Non-pigmented ciliary epithelial cell (primary cell): ENCODE results near the gene GPSM1.

Source experiments
- DNase-seq: peaks from one replicate; pipeline ENCODE4 v3.0.0-alpha.2; 2010; ENCODE audit warnings: low read depth

Gene GPSM1

DNA sequence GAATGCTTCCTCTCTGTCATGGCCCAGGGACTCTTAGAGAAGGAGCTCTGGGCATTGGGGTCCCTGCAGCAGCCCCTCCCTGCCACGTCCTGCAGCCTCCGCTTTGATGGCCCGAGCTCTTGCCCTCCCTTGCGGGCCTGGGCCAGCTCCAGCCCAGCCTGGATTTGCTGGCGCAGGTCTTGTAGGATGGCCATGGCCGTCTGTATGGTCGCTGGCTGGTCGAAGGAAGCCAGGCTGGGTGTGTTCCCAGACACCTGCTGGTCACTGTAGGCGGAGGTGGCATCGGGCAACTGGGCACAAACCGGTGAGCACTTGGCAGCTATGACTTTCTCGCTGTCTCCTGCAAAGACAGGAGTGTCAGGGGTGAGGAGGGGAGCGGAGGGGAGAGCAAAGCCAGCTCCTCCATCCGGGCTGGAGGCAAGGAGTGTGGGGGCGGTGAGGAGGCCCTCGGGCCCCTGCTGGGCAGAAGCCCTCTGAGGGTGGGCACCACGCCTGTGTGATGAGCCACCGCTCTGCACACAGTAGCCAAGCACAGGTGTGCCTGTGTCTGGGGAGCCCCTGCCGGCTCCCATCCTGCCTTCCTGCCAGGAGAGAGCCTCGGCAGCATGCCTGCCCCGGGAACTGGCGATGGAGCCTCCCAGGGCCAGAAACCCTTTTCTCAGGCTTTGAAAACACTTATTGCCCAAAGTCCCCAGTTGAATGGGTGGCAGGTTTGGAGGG is 35.9 kb upstream of the GPSM1 start:
- no peak for DNase-seq

DNA sequence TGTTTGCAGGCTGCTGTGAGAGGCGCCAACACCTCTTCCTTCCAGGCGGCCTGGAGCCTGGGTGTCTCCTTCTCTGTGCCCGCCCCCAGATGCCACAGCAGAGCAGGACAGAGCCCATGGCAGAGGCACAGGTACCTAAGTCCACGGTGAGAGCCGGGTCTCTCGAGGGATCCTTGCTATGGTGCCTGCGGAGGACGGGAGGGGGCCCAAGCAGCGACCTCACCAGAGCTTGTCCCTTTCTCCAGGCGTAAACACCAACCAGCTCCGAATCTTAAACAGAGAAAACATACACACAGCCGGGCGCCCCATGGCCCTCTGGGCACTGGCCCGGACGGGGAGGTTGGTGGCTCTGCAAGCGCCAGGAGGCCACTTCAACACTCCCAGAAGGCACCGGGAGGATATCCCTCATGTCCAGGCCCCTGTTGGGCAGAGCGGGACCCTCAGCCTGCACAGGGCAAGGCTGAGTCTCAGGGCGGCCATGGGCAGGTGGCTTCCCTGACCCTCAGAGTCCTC is 35.3 kb upstream of the GPSM1 start:
- no peak for DNase-seq

DNA sequence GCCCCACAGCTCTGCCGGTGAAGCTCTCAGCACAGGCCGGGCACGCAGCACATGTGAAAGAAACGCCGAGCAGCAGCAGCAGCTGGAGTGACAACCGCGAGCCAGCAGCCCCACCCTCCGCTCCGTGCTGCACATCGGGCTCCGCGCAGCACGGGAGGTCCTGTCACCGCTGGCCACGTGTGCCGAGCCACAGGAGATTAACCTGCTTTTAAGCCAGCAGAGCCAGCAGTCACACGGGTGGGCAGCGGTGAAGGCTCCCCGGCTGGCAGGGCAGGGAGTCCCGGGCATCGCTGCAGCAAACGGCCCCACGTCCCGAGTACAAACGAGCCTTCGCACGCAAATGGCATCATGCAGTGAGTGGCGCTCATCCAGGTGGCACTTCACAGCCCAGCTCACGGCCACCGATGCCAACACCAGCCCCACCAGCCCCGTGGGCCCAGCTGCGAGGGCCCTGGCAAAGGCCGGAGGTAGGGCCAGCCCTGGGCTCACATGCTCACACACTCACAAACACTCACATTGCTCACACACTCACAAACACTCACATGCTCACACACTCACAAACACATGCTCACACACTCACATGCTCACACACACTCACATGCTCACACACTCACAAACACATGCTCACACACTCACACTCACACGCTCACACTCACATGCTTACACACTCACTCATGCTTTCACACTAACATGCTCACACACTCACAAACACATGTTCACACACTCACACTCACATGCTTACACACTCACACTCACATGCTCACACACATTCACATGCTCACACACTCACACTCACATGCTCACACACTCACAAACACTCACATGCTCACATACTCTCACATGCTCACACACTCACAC is 34.5 kb upstream of the GPSM1 start:
- no peak for DNase-seq

DNA sequence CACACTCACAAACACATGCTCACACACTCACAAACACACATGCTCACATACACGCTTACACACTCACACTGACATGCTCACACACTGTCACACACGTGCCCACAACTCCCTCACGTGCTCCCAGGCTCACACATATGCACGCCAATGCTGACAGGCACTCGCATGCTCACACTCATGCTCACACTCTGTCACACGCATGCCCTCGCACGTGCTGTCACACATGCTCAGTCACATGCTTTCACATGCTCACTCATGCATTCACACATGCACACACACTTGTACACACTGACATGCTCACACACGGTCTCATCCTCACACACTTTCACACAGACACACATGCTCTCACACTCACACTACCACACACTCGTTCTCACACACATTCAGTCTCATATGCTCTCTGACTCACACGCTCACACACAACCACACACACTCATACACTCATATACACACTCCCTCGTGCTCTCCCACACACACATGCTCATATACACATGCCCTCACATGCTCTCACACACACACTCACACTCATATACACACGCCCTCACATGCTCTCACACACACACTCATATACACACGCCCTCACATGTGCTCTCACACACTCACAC is 33.8 kb upstream of the GPSM1 start:
- no peak for DNase-seq

DNA sequence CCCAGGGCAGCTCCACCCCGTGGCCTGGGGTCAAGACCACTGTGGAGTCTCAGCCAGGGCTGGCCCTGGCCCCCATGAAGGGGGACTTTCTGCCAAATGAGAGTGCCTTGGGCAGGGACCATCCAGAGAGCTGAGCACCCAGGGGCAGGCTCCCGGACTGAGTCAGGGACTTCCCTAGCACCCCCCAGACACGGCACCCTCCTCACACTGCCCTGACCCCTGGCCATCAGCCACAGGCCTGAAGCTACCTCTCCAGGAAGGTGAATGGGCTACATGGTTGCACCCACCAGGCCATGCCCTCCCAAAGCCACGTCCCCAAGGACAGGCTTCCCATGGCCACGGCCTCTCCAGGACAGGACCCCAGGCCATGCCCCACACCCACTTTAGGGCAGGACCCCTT is 32.9 kb upstream of the GPSM1 start:
- DNase-seq, result no peak

DNA sequence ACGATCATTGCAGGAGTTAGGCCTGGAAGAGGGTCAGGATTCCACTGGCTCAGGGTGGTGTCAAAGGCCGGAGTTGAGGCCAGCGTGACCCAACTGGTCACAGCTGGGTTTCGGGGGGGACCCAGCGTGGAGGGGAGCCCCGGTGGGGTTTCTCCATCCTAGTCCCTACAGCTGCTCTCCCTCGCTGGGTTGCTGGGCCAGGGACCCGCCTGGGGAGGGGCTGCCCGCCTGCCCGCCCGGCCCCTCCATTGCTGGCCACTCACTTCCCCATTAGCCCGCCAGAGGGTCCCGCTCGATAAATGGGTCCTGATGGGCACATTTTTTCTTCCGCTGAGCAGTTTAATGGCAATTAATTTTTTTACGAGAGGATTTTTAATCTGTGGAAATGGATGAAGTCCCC is 32.3 kb upstream of the GPSM1 start:
- DNase-seq, result no peak

DNA sequence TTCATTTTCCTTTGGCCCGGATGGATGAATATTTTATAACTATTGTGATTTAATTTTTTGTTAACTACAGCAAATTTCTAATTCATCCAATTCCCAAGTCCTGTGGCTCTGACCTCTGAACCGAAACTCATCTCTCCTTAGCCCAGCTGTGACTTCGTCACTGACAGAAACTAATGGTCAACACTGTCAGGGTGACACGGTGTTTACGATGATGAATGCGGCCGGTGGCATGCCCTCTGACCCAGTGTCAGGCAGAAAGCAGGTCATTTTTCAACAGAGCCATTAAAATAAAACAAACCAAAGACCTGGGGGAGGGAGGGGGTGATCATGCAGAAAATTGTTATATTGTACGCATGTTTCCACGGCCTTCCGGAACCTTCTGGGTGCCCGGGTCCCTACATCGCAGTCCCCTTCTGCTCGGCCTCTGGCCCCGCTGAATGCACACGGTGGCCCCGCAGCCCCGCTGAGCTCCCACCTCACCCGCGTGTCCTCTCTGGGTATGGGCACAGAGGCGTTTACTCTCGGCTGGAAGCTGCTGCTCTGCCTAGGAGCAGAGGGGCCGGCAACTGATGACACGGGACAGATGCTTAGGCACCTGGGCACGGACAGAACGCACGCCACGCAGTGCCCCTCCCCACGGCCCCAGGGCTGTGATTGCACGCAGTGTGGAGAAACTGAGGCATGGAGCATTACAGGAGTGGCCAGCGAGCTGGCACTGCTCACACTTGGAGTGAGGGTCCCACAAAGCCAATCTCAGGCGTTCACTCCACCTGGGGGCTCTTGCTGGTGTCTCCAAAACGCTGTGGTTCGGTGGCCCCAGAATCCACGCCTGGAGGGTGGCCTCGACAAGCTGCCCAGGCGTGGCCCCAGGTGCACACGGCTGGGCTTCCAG is 31.6 kb upstream of the GPSM1 start:
- DNase-seq, result no peak

DNA sequence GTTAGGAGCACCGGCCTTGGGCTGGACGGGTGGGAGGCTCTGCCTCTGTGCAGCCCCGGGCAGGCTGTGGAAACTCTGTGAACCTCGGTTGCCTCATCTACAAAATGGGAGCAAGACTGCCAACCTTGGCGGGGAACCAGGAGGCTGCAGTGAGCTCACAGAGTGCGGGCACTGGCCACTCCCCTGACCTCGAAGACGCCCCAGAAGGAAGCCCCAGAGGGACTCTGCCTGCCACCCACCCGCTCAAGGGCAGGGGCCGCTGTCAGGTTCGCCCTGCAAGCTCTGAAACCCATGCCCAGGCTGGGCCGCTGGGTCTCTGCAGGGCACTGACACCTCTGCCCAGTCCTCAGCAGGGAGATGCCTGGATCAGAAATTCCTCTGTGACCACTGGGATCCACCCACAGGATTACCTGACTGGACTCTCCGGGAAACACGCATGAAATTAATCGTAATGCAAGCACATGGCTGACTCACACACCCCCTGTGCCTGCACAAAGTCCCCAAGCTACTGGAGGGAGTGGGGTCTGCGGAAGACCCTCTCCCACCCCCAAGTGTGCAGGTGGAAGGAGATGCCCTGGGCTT is 30.8 kb upstream of the GPSM1 start:
- DNase-seq, result no peak

DNA sequence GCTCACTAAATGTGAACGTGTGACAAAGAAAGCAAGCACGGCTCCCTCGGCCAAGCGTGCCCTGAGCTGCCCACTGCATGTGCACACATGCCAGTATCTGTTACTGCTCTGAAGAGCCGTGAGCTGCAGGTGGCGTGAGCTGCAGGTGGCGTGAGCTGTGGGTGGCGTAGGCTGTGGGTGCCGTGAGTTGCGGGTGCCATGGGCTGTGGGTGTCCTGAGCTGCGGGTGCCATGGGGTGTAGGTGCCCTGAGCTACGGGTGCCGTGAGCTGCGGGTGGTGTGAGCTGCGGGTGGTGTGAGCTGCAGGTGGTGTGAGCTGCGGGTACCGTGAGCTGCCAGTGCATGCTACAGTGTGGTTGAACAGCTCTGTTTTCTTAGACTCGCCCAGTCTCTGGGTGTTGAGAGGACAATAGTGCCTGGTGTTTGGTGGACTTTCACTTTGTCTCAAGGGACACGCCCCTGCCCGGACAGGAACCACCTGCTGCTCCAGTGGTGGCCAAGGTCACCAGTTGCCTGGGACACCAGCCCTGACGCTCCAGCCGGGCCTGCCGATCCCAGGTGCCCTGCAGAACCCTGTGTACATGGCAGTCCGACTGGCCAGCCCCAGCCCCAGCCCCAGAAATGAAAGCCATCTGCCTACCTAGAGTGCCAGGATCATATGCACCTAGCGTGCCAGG is 30.2 kb upstream of the GPSM1 start:
- DNase-seq, result no peak

DNA sequence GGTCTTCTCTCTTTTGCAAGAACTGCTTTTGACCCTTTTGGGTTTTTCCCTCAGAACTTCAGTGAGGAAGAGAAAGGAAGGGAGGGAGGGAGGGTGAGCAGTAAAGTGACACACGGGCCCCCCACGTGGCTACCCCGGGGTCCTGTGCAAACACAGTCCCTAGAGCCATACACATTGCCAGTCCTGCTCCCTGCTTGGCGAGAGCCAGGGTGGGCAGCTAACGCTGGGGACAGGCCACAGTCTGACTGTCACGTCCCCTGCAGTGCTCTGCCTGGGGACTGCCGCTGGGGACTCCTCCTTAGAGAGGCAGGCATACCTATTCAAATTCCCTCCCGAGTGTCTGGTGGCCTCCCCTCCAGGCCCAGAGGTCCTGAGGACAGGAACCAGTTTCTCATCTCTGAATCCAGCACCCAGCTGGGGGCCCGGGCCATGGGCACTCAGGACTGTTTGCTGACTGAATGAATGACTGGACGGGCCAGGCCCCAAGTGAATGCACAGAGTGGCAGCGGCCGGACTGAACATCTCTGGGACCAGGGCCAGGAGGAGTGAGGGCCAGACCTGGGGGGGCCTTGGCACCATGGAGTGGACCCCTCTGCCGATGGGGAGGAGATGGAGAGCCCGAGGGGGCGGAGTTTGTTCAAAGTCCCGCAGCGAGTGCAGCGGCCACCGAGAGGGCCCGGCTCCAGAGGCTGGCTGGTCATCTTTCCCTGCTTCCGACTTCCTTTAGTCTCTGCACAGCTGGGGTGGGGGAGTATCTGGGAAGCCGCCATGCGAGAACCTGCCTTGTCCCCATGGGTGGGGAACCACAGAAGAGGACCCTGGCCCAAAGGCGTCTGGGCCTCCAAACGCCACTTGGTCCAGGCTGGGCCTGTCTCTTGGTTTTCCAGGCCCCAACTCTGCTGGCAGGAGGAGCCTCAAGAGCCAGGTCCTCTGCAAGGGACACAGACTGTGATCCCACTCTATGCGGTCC is 29.3 kb upstream of the GPSM1 start:
- no peak for DNase-seq

DNA sequence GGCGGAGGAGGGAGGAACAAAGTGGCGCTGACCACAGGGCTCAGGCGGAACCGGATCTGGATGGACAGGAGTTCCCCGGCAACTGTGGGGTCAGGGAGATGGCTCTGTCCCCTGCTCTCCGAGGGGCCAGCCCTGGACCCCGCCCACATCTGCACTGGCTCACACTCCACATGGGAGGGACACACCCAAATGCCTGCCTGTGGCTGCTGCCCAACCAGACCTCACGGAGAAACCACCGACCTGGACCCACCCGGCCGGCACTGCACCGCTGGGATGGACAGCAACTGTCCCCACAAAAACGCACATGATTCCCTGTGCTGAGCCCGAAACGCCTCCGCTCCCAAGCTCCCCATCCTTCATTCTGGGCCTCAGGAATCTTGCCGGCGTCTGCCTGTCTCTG is 28.2 kb upstream of the GPSM1 start:
- DNase-seq, result no peak

DNA sequence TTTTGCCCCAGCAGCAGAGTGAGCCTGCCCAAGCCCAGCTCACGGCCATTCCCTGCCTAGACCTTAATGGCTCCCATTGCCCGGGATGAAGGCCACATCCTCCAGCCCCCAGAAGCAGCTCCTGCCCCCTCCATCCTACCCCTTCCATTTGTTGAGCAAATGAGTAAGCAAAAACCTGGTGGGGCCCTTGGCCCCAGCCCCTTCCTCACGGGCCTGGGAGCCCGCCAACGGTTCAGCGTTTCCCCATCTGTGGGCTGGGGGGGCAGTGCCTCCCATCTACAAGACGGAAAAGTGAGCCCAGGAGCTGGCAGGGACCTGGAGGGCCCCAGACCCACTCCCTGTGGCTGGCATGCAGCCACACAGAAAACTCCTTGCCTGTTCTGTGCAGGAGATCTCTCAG is 27.8 kb upstream of the GPSM1 start:
- no peak for DNase-seq

DNA sequence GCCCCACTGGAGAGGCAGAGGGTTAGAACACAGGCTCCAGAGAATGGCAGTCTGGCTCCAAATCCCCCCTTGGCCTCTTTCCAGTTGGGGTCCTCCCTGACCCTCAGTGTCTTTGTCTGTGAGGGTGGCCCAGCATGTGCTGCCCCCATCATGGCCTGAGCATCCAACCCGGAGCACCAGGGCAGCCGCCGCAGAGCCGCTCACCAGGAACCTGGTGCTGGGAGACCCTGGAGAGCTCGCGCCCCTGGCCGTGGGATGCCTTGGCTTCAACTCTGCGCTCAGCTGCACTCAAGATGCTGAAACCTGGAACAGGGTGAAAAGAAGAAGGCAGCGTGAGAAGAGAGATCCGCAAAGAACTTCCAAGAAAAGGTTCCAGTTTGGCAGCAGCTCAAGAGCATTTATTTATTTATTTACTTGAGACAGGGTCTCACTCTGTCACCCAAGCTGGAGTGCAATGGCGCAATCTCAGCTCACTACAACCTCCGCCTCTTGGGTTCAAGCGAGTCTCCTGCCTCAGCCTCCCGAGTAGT is 27.3 kb upstream of the GPSM1 start:
- DNase-seq, result no peak

DNA sequence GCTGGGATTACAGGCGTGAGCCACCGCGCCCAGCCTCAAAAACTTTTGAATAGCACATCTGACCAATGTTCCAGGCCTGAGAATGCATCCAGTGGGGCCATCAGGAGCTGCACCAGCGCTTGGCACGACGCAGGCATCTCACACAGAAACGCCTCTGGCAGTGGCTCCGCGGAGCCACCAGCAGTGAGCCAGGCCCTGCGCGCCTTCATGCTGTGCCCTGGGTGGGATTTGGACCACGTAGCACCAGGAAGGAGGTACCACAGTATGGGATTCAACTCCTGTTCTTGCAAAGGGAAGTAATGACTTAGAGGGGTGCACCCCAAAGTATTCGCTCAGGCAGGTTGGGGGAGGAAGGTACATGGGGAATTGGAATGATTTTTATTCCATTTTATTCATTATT is 26.5 kb upstream of the GPSM1 start:
- DNase-seq, result no peak

DNA sequence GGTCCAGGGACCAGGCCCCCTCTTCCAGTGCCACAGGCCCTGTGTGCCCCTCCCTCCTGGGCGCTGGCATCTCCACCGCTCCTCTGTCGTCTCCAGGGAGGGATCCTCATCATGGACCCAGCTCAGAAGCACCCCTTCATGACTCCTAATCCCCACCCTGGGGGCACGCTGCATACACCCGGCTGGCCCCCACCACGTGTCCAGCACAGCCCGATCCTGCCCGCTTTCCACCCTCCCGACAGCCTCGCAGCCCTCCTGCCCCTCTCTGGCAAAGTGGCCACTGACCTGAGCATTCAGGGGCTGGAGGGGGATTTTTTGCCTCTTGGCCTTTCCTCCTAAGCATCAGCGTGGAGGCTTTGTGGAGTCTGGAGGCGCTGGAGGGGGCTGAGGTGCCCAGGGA is 24.8 kb upstream of the GPSM1 start:
- DNase-seq, result no peak

DNA sequence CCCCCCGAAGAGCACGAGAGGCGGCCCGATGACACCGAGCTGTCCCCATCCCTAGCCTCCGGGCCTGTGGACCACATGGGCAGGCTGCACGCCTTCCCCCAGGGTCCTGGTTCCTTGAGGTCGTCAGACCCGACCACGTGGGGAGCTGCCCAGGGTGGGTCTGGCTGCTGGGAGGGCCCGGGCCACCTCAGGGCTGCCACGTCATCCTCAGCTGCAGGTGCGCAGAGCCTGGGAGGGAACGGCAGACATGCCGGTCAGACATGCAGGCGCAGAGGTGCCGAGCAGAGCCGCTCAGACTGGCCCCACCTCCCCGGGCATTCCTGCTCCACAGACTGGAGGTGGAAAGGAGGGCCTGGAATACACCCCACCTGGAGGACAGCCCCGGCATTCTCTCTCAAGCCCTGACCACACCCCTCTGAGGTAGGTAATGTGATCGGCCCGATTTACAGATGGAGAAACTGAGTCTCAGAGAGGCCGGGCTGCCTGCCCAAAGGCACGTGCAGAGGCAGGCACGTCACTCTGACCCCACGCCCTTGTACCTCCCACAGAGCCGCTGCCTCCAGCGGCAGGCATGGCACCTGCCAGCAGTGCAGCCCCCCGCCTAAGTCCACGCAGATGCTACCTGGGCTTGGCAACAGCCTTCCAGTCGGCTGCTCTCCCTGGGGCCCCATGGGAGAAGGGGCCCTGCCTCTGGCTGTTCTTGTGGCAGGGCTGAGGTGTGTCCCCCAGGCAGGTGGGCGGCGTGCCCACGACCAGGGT is 24.1 kb upstream of the GPSM1 start:
- DNase-seq, result no peak

DNA sequence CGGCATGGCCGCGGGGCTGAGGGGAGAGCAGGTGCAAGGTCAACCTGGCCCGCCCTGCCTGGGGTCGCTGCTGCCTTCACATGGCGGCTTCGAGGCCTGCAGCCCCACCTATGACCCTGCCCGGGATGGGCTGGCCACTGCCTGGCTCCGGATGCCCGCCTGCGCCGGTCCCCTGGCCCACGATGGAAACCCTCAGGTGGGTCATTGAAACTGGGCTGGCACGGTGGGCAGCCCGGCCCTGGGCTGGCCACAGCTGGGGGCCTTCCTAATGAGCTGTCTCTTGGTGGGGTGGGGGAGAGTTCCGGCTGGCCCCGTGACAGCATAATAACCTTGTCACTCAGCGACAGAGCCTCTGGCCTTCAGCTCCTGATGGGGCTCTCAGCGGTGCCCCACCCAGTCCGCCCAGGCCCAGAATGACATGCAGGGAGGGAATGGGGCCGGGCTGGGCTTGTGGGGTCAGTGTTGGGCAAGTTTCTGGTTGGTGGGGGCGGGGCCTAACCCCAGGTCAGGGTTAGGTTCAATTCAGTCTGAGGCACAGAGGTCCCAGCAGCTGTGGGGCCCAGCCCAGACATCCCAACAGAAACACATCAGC is 23.4 kb upstream of the GPSM1 start, which contains the start of gene CCDC187:
Gene CCDC187 (minus strand): TSS at position 270 of the 592 bp plus-strand sequence. CDS start 264 bp downstream, at position 6.
- DNase-seq, result no peak

DNA sequence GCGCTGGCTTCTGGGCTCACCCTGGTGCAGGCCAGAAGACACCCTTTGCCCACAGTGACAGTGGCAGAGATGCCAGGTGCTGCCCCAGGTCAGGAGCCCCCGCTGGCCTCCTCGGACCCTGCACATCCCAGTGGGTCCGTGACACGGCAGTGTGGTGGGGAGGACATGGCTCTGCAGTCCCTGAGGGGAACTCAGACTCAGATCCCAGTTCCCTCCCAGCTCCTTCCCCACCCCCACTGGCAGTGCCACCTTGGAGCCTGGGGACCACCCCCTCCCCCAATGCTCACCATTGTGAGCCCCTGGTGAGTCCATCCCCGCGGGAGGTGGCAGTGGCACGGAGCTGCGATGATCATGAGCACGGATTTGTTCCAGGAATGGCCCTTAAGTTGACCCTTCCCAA is 22.9 kb upstream of the GPSM1 start:
- DNase-seq, result no peak
